GM23248 (cell line): ENCODE measurements around the gene QPRT.

Experiments
- EZH2 ChIP-seq: fragments of 200-600 bp; sonication (generic); IDR thresholded peaks from 2 replicates; pipeline ENCODE4 v1.6.1; 2018; ENCODE audit warnings: antibody characterized with exemption, mild to moderate bottlenecking; ENCODE audit not compliant: insufficient read depth, poor library complexity, severe bottlenecking
- EZH2phosphoT487 ChIP-seq: fragments of 200-600 bp; sonication (generic); IDR thresholded peaks from 2 replicates; pipeline ENCODE4 v1.6.1; 2018; ENCODE audit warnings: antibody characterized with exemption, moderate library complexity, mild to moderate bottlenecking, low read depth; ENCODE audit not compliant: insufficient read depth

DNA sequence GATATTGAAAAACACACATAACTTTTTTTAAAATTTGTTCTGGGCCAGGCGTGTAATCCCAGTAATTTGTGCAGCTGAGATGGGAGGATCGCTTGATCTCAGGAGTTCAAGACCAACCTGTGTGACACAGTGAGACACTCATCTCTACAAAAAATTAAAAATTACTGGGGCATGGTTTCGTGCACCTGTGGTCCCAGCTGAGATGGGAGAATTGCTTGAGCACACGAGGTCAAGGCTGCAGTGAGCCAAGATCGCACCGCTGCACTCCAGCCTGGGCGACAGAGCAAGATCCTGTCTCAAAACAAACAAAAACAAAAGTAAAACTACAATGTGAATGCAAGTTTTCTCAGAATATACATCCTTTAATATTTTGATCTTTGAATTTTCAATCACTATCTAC, 51.7 kb downstream of the QPRT start:
- TF ChIP-seq EZH2 (no peak), EZH2phosphoT487 (no peak)
